ENCODE results near the gene TEP1. TPM values are rescaled to one million over a fixed set of nuclear protein-coding genes. Genes with fewer than 3 reads are reported as not detected.

The TEP1 gene
- total RNA-seq, 1 donor from 2014 or later: 28.4 TPM

GRCh38 chr14:20412411-20412810 lies 890 bp downstream of the TEP1 start:
- Histone ChIP-seq H4K20me1 (ENCODE audit: insufficient read depth, low read length) (peaks cover 21% of the 10 kb centered on the region), H3K27me3 (ENCODE audit: insufficient read depth, low read length) (no peaks in the 10 kb centered on the region), H3K79me2 (ENCODE audit: insufficient read depth, low read length) (peaks cover 31% of the 10 kb centered on the region), H3K4me2 (ENCODE audit: low read length) (peak overlapping the region; percentile 93), H3K4me1 (ENCODE audit: insufficient read depth, low read length) (peaks cover 4% of the 10 kb centered on the region), H3K9me3 (ENCODE audit: insufficient read depth, low read depth, low read length) (no peaks in the 10 kb centered on the region), H2AFZ (ENCODE audit: low read depth, low read length) (no peak overlapping the region), H3K4me3 (ENCODE audit: insufficient read depth, low read depth, low read length) (peak overlapping the region; percentile 77), H3K27ac (ENCODE audit: low read depth, low read length) (peak overlapping the region; percentile 84), H3K36me3 (ENCODE audit: insufficient read depth, low read length) (peaks cover 10% of the 10 kb centered on the region), H3K9ac (ENCODE audit: low read length) (peak overlapping the region; percentile 89)
- Mint-ChIP-seq H3K4me1 (ENCODE audit: low read depth, unreplicated experiment) (peaks cover 14% of the 10 kb centered on the region), H3K27ac (ENCODE audit: unreplicated experiment) (peak overlapping the region; percentile 99), H3K9me3 (ENCODE audit: unreplicated experiment) (no peaks in the 10 kb centered on the region), H3K36me3 (ENCODE audit: low read depth, unreplicated experiment) (peaks cover 7% of the 10 kb centered on the region), H3K4me3 (ENCODE audit: unreplicated experiment) (peak overlapping the region; percentile 97), H3K27me3 (ENCODE audit: low read depth, unreplicated experiment) (no peaks in the 10 kb centered on the region)
- FAIRE-seq: no peak
- TF ChIP-seq EZH2 (IDR thresholded peaks at IDR 0.05; ENCODE audit: insufficient read depth, low read length): no peak
- TF ChIP-seq, protein P1, sequence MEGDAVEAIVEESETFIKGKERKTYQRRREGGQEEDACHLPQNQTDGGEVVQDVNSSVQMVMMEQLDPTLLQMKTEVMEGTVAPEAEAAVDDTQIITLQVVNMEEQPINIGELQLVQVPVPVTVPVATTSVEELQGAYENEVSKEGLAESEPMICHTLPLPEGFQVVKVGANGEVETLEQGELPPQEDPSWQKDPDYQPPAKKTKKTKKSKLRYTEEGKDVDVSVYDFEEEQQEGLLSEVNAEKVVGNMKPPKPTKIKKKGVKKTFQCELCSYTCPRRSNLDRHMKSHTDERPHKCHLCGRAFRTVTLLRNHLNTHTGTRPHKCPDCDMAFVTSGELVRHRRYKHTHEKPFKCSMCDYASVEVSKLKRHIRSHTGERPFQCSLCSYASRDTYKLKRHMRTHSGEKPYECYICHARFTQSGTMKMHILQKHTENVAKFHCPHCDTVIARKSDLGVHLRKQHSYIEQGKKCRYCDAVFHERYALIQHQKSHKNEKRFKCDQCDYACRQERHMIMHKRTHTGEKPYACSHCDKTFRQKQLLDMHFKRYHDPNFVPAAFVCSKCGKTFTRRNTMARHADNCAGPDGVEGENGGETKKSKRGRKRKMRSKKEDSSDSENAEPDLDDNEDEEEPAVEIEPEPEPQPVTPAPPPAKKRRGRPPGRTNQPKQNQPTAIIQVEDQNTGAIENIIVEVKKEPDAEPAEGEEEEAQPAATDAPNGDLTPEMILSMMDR (IDR thresholded peaks at IDR 0.05; ENCODE audit: insufficient read depth, low read depth, low read length): no peak
- DNase-seq (ENCODE audit: low read depth): no peak

GRCh38 chr14:20409226-20409625 lies 4.1 kb downstream of the TEP1 start:
- FAIRE-seq: no peak
- peak; percentile 22 for DNase-seq (ENCODE audit: low read depth)
- peak overlapping the region; percentile 61 for H3K4me2 ChIP-seq (ENCODE audit: low read length)
- Mint-ChIP-seq H3K4me3 (ENCODE audit: unreplicated experiment) (peak overlapping the region; percentile 28), H3K27me3 (ENCODE audit: low read depth, unreplicated experiment) (no peaks in the 10 kb centered on the region), H3K36me3 (ENCODE audit: low read depth, unreplicated experiment) (peaks cover 26% of the 10 kb centered on the region), H3K4me1 (ENCODE audit: low read depth, unreplicated experiment) (peaks cover 14% of the 10 kb centered on the region), H3K9me3 (ENCODE audit: unreplicated experiment) (no peaks in the 10 kb centered on the region), H3K27ac (ENCODE audit: unreplicated experiment) (peak overlapping the region; percentile 72)
- H3K36me3 ChIP-seq (ENCODE audit: insufficient read depth, low read length): peaks cover 37% of the 10 kb centered on the region
- peaks cover 40% of the 10 kb centered on the region for H3K79me2 ChIP-seq (ENCODE audit: insufficient read depth, low read length)
- no peaks in the 10 kb centered on the region for H3K27me3 ChIP-seq (ENCODE audit: insufficient read depth, low read length)
- peaks cover 40% of the 10 kb centered on the region for H4K20me1 ChIP-seq (ENCODE audit: insufficient read depth, low read length)
- no peak overlapping the region for H3K4me3 ChIP-seq (ENCODE audit: insufficient read depth, low read depth, low read length)
- no peaks in the 10 kb centered on the region for H3K9me3 ChIP-seq (ENCODE audit: insufficient read depth, low read depth, low read length)
- H3K4me1 ChIP-seq (ENCODE audit: insufficient read depth, low read length): peaks cover 4% of the 10 kb centered on the region
- no peak overlapping the region for H3K9ac ChIP-seq (ENCODE audit: low read length)
- H3K27ac ChIP-seq (ENCODE audit: low read depth, low read length): no peak overlapping the region
- no peak overlapping the region for H2AFZ ChIP-seq (ENCODE audit: low read depth, low read length)
- TF ChIP-seq, protein P1 (IDR thresholded peaks at IDR 0.05; ENCODE audit: insufficient read depth, low read depth, low read length): no peak
- TF ChIP-seq EZH2 (IDR thresholded peaks at IDR 0.05; ENCODE audit: insufficient read depth, low read length): no peak

GRCh38 chr14:20403521-20403920 lies 9.8 kb downstream of the TEP1 start:
- Histone ChIP-seq H3K4me1 (ENCODE audit: insufficient read depth, low read length) (peaks cover 7% of the 10 kb centered on the region), H2AFZ (ENCODE audit: low read depth, low read length) (no peak overlapping the region), H3K9me3 (ENCODE audit: insufficient read depth, low read depth, low read length) (no peaks in the 10 kb centered on the region), H3K9ac (ENCODE audit: low read length) (no peak overlapping the region), H4K20me1 (ENCODE audit: insufficient read depth, low read length) (peaks cover 28% of the 10 kb centered on the region), H3K27ac (ENCODE audit: low read depth, low read length) (no peak overlapping the region), H3K4me2 (ENCODE audit: low read length) (no peak overlapping the region), H3K79me2 (ENCODE audit: insufficient read depth, low read length) (peaks cover 14% of the 10 kb centered on the region), H3K4me3 (ENCODE audit: insufficient read depth, low read depth, low read length) (no peak overlapping the region), H3K27me3 (ENCODE audit: insufficient read depth, low read length) (no peaks in the 10 kb centered on the region), H3K36me3 (ENCODE audit: insufficient read depth, low read length) (peaks cover 44% of the 10 kb centered on the region)
- DNase-seq (ENCODE audit: low read depth) (no peak), FAIRE-seq (no peak)
- peaks cover 40% of the 10 kb centered on the region for H3K36me3 Mint-ChIP-seq (ENCODE audit: low read depth, unreplicated experiment)
- H3K4me1 Mint-ChIP-seq (ENCODE audit: low read depth, unreplicated experiment): peaks cover 18% of the 10 kb centered on the region
- H3K27me3 Mint-ChIP-seq (ENCODE audit: low read depth, unreplicated experiment): no peaks in the 10 kb centered on the region
- TF ChIP-seq, protein P1 (IDR thresholded peaks at IDR 0.05; ENCODE audit: insufficient read depth, low read depth, low read length): no peak
- TF ChIP-seq EZH2 (IDR thresholded peaks at IDR 0.05; ENCODE audit: insufficient read depth, low read length): no peak
- H3K9me3 Mint-ChIP-seq (ENCODE audit: unreplicated experiment): no peaks in the 10 kb centered on the region
- no peak overlapping the region for H3K4me3 Mint-ChIP-seq (ENCODE audit: unreplicated experiment)
- H3K27ac Mint-ChIP-seq (ENCODE audit: unreplicated experiment): no peak overlapping the region
